CD14-positive monocyte (primary cell): ENCODE measurements around the gene BARHL2. TPM values are rescaled to one million over a fixed set of nuclear protein-coding genes. Genes with fewer than 3 reads are reported as not detected.
A peak's percentile ranks its signal among the peaks of the same experiment; 100 is the strongest.

Source experiments
- DNase-seq, 3 donors: peaks; one replicate each; pipeline ENCODE4 v3.0.0-alpha.2; 2011 to 2022
- H2AFZ ChIP-seq: 2 replicates; pipeline ENCODE4 v1.6.0; 2012; ENCODE audit warnings: mild to moderate bottlenecking, low read depth, low read length, inconsistent platforms; ENCODE audit not compliant: insufficient read depth, poor library complexity, severe bottlenecking
- H3K27ac ChIP-seq, 2 donors: 1 replicate in 1 of 2; 2 replicates in 1 of 2; pipeline ENCODE4 v1.5.1; 2012 to 2013; ENCODE audit warnings: low read length in 2 of 2, control low read depth in 1 of 2, inconsistent platforms in 1 of 2, low read depth in 1 of 2, mild to moderate bottlenecking in 1 of 2
- H3K27me3 ChIP-seq, 2 donors: one replicate each; pipeline versions ENCODE4 v1.6.0 to v1.6.1; 2011 to 2013; ENCODE audit warnings: low read length in 2 of 2; ENCODE audit not compliant: control insufficient read depth in 2 of 2, insufficient read depth in 2 of 2
- H3K36me3 ChIP-seq, 2 donors: replicated peaks in 1 of 2; 1 replicate in 1 of 2; 2 replicates in 1 of 2; pipeline versions ENCODE4 v1.5.1 to v1.6.1; 2012 to 2013; ENCODE audit warnings: low read length in 2 of 2, control low read depth in 1 of 2, inconsistent platforms in 1 of 2, mild to moderate bottlenecking in 1 of 2; ENCODE audit not compliant: insufficient read depth in 2 of 2, control insufficient read depth in 1 of 2
- H3K4me1 ChIP-seq, 2 donors: 1 replicate in 1 of 2; 2 replicates in 1 of 2; pipeline versions ENCODE4 v1.5.1 to v1.6.1; 2012 to 2013; ENCODE audit warnings: low read length in 2 of 2, control low read depth in 1 of 2, inconsistent platforms in 1 of 2, mild to moderate bottlenecking in 1 of 2, moderate library complexity in 1 of 2; ENCODE audit not compliant: insufficient read depth in 2 of 2, control insufficient read depth in 1 of 2
- H3K4me2 ChIP-seq: replicated peaks from 2 replicates; pipeline ENCODE3; 2012; ENCODE audit warnings: low read length, moderate library complexity, mild to moderate bottlenecking; ENCODE audit not compliant: poor library complexity, severe bottlenecking; ENCODE audit errors: extremely low read depth
- H3K4me3 ChIP-seq, 3 experiments: fragments of 200-600 bp in 1 of 3; sonication (generic) in 1 of 3; replicated peaks in 1 of 3; 1 replicate in 2 of 3; 2 replicates in 1 of 3; pipeline ENCODE4 v1.5.1; 2011 to 2013; ENCODE audit warnings: low read length in 3 of 3, mild to moderate bottlenecking in 3 of 3, control low read depth in 2 of 3, low read depth in 2 of 3, inconsistent platforms in 1 of 3, moderate library complexity in 1 of 3
- H3K79me2 ChIP-seq: 2 replicates; pipeline ENCODE4 v1.6.0; 2012; ENCODE audit warnings: mild to moderate bottlenecking, control low read depth, inconsistent platforms, low read length, moderate library complexity; ENCODE audit not compliant: insufficient read depth
- H3K9ac ChIP-seq: 2 replicates; pipeline ENCODE4 v1.6.0; 2017; ENCODE audit warnings: low read length, mild to moderate bottlenecking; ENCODE audit not compliant: insufficient read depth, poor library complexity, severe bottlenecking
- H3K9me3 ChIP-seq, 2 donors: replicated peaks in 1 of 2; 1 replicate in 1 of 2; 2 replicates in 1 of 2; pipeline versions ENCODE4 v1.5.1 to v1.6.1; 2012 to 2013; ENCODE audit warnings: low read length in 2 of 2, control low read depth in 1 of 2; ENCODE audit not compliant: control insufficient read depth in 1 of 2, insufficient read depth in 1 of 2
- H4K20me1 ChIP-seq: 2 replicates; pipeline ENCODE4 v1.6.0; 2012; ENCODE audit warnings: mild to moderate bottlenecking, low read length, control low read depth, moderate library complexity; ENCODE audit not compliant: insufficient read depth
- H3K27ac Mint-ChIP-seq, 7 donors: one replicate each; pipeline ENCODE4 v1.8.0; 2020; ENCODE audit warnings: mild to moderate bottlenecking in 7 of 7, mixed read lengths in 7 of 7, moderate library complexity in 6 of 7, inconsistent platforms in 2 of 7
- H3K27me3 Mint-ChIP-seq, 3 donors: one replicate each; pipeline ENCODE4 v1.8.0; 2021 to 2022; ENCODE audit warnings: low read depth in 3 of 3, mild to moderate bottlenecking in 3 of 3, mixed read lengths in 3 of 3, moderate library complexity in 3 of 3, inconsistent platforms in 1 of 3
- H3K36me3 Mint-ChIP-seq, 2 donors: one replicate each; pipeline ENCODE4 v1.8.0; 2020; ENCODE audit warnings: mixed read lengths in 2 of 2, inconsistent platforms in 1 of 2, mild to moderate bottlenecking in 1 of 2
- H3K4me1 Mint-ChIP-seq: one replicate; pipeline ENCODE4 v1.8.0; 2020; ENCODE audit warnings: mild to moderate bottlenecking, mixed read lengths
- H3K4me3 Mint-ChIP-seq, 2 donors: one replicate each; pipeline ENCODE4 v1.8.0; 2020; ENCODE audit warnings: mild to moderate bottlenecking in 2 of 2, mixed read lengths in 2 of 2, moderate library complexity in 1 of 2
- H3K9me3 Mint-ChIP-seq, 7 donors: one replicate each; pipeline ENCODE4 v1.8.0; 2020 to 2022; ENCODE audit warnings: mixed read lengths in 7 of 7, mild to moderate bottlenecking in 6 of 7, moderate library complexity in 6 of 7, inconsistent platforms in 2 of 7
- CTCF ChIP-seq: fragments of 200-600 bp; IDR thresholded peaks from one replicate; pipeline ENCODE4 v1.8.0; 2022; ENCODE audit warnings: antibody characterized with exemption, mild to moderate bottlenecking
- WGBS: methylation state at CpG from one replicate; pipeline ENCODE4 v1.1.5; 2013; ENCODE audit warnings: missing lambda C conversion rate; ENCODE audit not compliant: insufficient coverage; 5-methylcytosine and 5-hydroxymethylcytosine counted together
- intact Hi-C, 2 donors: fragments of 100-400 bp; cut with micrococcal nuclease; formaldehyde crosslinking; loops; one replicate each; pipeline versions ENCODE4 v1.15.0 to v1.15.1; 2023
- polyA plus RNA-seq, 3 donors: library from polyadenylated mRNA; depleted of rRNA in 1 of 3; unstranded in 2 of 3; stranded (reverse) in 1 of 3; fragments of 300-500 nt in 2 of 3; fragments of >200 nt in 1 of 3; fragmentation: Illumina TruSeq in 2 of 3; gene quantifications; 1 replicate in 2 of 3; 2 replicates in 1 of 3; pipeline ENCODE4 v1.2.3, GENCODE V29; 2012 to 2021

BARHL2 gene
- polyA plus RNA-seq, 3 donors = not detected

GRCh38 chr1:90712915-90713730 is 4.0 kb downstream of the BARHL2 start:
- intact Hi-C loops = no loop called here
- no peak for TF ChIP-seq CTCF
- peak overlapping the region in 1 of 2 donors; percentile 52 for H3K4me3 Mint-ChIP-seq
- Histone ChIP-seq H3K4me3 (no peak overlapping the region), H3K9me3 (peaks cover 8 to 71% of the 10 kb centered on the region in 2 donors), H3K9ac (no peak overlapping the region), H4K20me1 (no peaks in the 10 kb centered on the region), H3K36me3 (no peaks in the 10 kb centered on the region), H3K27me3 (peaks cover 88 to 97% of the 10 kb centered on the region in 2 donors), H3K4me1 (peaks cover 6 to 8% of the 10 kb centered on the region in 2 donors), H3K27ac (no peak overlapping the region), H2AFZ (no peak overlapping the region), H3K4me2 (no peak overlapping the region), H3K79me2 (no peaks in the 10 kb centered on the region)
- H3K27ac Mint-ChIP-seq = no peak overlapping the region
- H3K9me3 Mint-ChIP-seq = peaks cover 4 to 52% (median 33%) of the 10 kb centered on the region in 7 donors
- DNase-seq = no peak
- peaks cover 92 to 97% (median 95%) of the 10 kb centered on the region in 3 donors for H3K27me3 Mint-ChIP-seq
- peaks cover 0 to 16% of the 10 kb centered on the region in 2 donors for H3K36me3 Mint-ChIP-seq
- WGBS = 3% methylated on average over 5 of the region's 15 CpGs
- peaks cover 12% of the 10 kb centered on the region for H3K4me1 Mint-ChIP-seq

- H2AFZ ChIP-seq = no peak overlapping the region
- peaks cover 8 to 79% of the 10 kb centered on the region in 2 donors for H3K9me3 ChIP-seq
- Mint-ChIP-seq H3K9me3 (peaks cover 3 to 52% (median 35%) of the 10 kb centered on the region in 7 donors), H3K4me3 (peak overlapping the region in 1 of 2 donors; percentile 52), H3K27me3 (peaks cover 96 to 100% (median 97%) of the 10 kb centered on the region in 3 donors), H3K36me3 (peaks cover 0 to 16% of the 10 kb centered on the region in 2 donors), H3K27ac (no peak overlapping the region), H3K4me1 (peaks cover 10% of the 10 kb centered on the region)
- H3K79me2 ChIP-seq = no peaks in the 10 kb centered on the region
- H3K36me3 ChIP-seq = no peaks in the 10 kb centered on the region
- intact Hi-C loops = no loop called here
- no peak overlapping the region for H3K9ac ChIP-seq
- H3K27ac ChIP-seq = no peak overlapping the region
- H4K20me1 ChIP-seq = no peaks in the 10 kb centered on the region
- TF ChIP-seq CTCF = no peak
- H3K4me3 ChIP-seq = no peak overlapping the region
- H3K4me2 ChIP-seq = no peak overlapping the region
- H3K27me3 ChIP-seq = peaks cover 94 to 100% of the 10 kb centered on the region in 2 donors
- peaks cover 4 to 5% of the 10 kb centered on the region in 2 donors for H3K4me1 ChIP-seq
- no peak for DNase-seq
- 14% methylated on average over 20 of the region's 21 CpGs for WGBS
These were observed 4.8 kb downstream of the BARHL2 start for GRCh38 chr1:90712153-90712856.
